ENCODE data around the gene C1QL1. TPM values are rescaled to one million over a fixed set of nuclear protein-coding genes. Genes with fewer than 3 reads are reported as not detected.

C1QL1 gene
- total and polyA plus RNA-seq, 4 donors, result 0.10 to 0.57 (median 0.39) TPM

- H3K27me3 ChIP-seq (ENCODE audit: control insufficient read depth in 3 of 3, insufficient read depth in 3 of 3, low read length in 2 of 3), result peaks cover 0 to 24% (median 19%) of the 10 kb centered on the region in 3 donors
- no peak for TF ChIP-seq CTCF (IDR thresholded peaks at IDR 0.05; ENCODE audit: control extremely low read depth, extremely low read depth)
- H3K36me3 ChIP-seq (ENCODE audit: control insufficient read depth in 4 of 4, insufficient read depth in 4 of 4, low read length in 4 of 4), result no peaks in the 10 kb centered on the region
- 86 to 88% methylated on average over 13 of the region's 13 CpGs for WGBS, 2 donors
- H3K9ac ChIP-seq (ENCODE audit: insufficient read depth in 1 of 2, low read length in 2 of 2), result no peak overlapping the region
- H3K4me3 ChIP-seq, result no peak overlapping the region
- H3K9me3 ChIP-seq (ENCODE audit: control insufficient read depth in 4 of 4, insufficient read depth in 3 of 4, low read length in 3 of 4), result peaks cover 0 to 2% (median 0%) of the 10 kb centered on the region in 4 donors
- no peak overlapping the region for H3K27ac ChIP-seq (ENCODE audit: low read depth in 1 of 2, low read length in 1 of 2)
- ATAC-seq (ENCODE audit: insufficient read depth, low FRiP score), result no peak
- no peak for DNase-seq
- H3K4me1 ChIP-seq (ENCODE audit: control insufficient read depth in 5 of 5, insufficient read depth in 5 of 5, low read length in 5 of 5), result peaks cover 0 to 9% (median 0%) of the 10 kb centered on the region in 5 donors
Observed at GRCh38 chr17:44910231-44911106, 57.6 kb downstream of the C1QL1 start.

Small RNA genes lying within 50 kb of the gene (small RNA-seq; reads per million reads assigned to genes)
- gene AC015936.2 (ENCODE audit: low replicate concordance) (not detected), gene MIR6783 (ENCODE audit: low replicate concordance) (not detected)

Other genes with a start within 250 kb of the C1QL1 start
- gene ADAM11, start 209.3 kb downstream of the C1QL1 start, total RNA-seq, result 1 to 10 TPM in 1 of 2 donors, under 1 TPM in 1; 0.09 to 1.1 TPM
- gene ADAM11, start 209.3 kb downstream of the C1QL1 start, polyA plus RNA-seq, result under 1 TPM; 0.15 to 0.22 TPM
- 10 to 100 TPM; 13.0 to 44.3 TPM for gene GJC1, start 138.0 kb downstream of the C1QL1 start, total RNA-seq
- gene GJC1, start 138.0 kb downstream of the C1QL1 start, polyA plus RNA-seq, result 1 to 10 TPM; 3.9 TPM
- gene HIGD1B, start 120.4 kb downstream of the C1QL1 start, total RNA-seq, result 10 to 100 TPM; 12.1 to 23.9 TPM
- 10 to 100 TPM in 1 of 2 donors, 1 to 10 TPM in 1; 3.0 to 25.4 TPM for gene HIGD1B, start 120.4 kb downstream of the C1QL1 start, polyA plus RNA-seq
- gene EFTUD2, start 68.9 kb downstream of the C1QL1 start, total RNA-seq, result 10 to 100 TPM; 90.1 to 93.3 TPM
- 10 to 100 TPM; 35.5 to 56.4 TPM for gene EFTUD2, start 68.9 kb downstream of the C1QL1 start, polyA plus RNA-seq
- gene GFAP, start 52.8 kb downstream of the C1QL1 start, total RNA-seq, result under 1 TPM; 0.25 to 0.88 TPM
- under 1 TPM; 0.32 to 0.35 TPM for gene GFAP, start 52.8 kb downstream of the C1QL1 start, polyA plus RNA-seq
- 1 to 10 TPM in 1 of 2 donors, under 1 TPM in 1; 0.80 to 1.4 TPM for gene KIF18B, start 20.5 kb downstream of the C1QL1 start, total RNA-seq
- gene KIF18B, start 20.5 kb downstream of the C1QL1 start, polyA plus RNA-seq, result under 1 TPM; 0.70 to 0.87 TPM
- 10 to 100 TPM; 26.7 to 28.8 TPM for gene DCAKD, start 83.3 kb upstream of the C1QL1 start, total RNA-seq
- gene DCAKD, start 83.3 kb upstream of the C1QL1 start, polyA plus RNA-seq, result 10 to 100 TPM; 11.8 to 13.6 TPM
- 100 to 1,000 TPM in 1 of 2 donors, 10 to 100 TPM in 1; 56.9 to 120 TPM for gene NMT1, start 93.0 kb upstream of the C1QL1 start, total RNA-seq
- 10 to 100 TPM; 37.7 to 41.0 TPM for gene NMT1, start 93.0 kb upstream of the C1QL1 start, polyA plus RNA-seq
- gene PLCD3, start 164.2 kb upstream of the C1QL1 start, total RNA-seq, result 10 to 100 TPM in 1 of 2 donors, 1 to 10 TPM in 1; 3.6 to 43.3 TPM
- 10 to 100 TPM; 13.6 to 24.2 TPM for gene PLCD3, start 164.2 kb upstream of the C1QL1 start, polyA plus RNA-seq
- gene ACBD4, start 167.4 kb upstream of the C1QL1 start, total RNA-seq, result 10 to 100 TPM; 12.6 to 12.7 TPM
- gene ACBD4, start 167.4 kb upstream of the C1QL1 start, polyA plus RNA-seq, result 10 to 100 TPM in 1 of 2 donors, 1 to 10 TPM in 1; 7.8 to 15.7 TPM
- 10 to 100 TPM; 25.3 to 34.4 TPM for gene HEXIM1, start 180.2 kb upstream of the C1QL1 start, total RNA-seq
- 10 to 100 TPM; 14.5 to 18.7 TPM for gene HEXIM1, start 180.2 kb upstream of the C1QL1 start, polyA plus RNA-seq
- 10 to 100 TPM in 1 of 2 donors, 1 to 10 TPM in 1; 7.6 to 10.6 TPM for gene HEXIM2, start 193.6 kb upstream of the C1QL1 start, total RNA-seq
- gene HEXIM2, start 193.6 kb upstream of the C1QL1 start, polyA plus RNA-seq, result 1 to 10 TPM; 4.3 to 6.5 TPM